Spleen (tissue), 11 donors: ENCODE measurements around the gene TMTC2. TPM values are rescaled to one million over a fixed set of nuclear protein-coding genes. Genes with fewer than 3 reads are reported as not detected.

ENCODE experiments used
- DNase-seq: peaks from one replicate; pipeline ENCODE4 v3.0.0-alpha.2; 2020
- H3K27ac ChIP-seq, 8 donors: fragments of 200-600 bp; sonication (generic) in 7 of 8; 1 replicate in 4 of 8; 2 replicates in 4 of 8; pipeline versions ENCODE4 v1.5.0 to v1.8.0; 2016 to 2021; ENCODE audit warnings: inconsistent platforms in 4 of 8, mild to moderate bottlenecking in 4 of 8, moderate library complexity in 1 of 8
- H3K27me3 ChIP-seq, 7 donors: fragments of 200-600 bp; sonication (generic) in 6 of 7; replicated peaks in 1 of 7; 1 replicate in 4 of 7; 2 replicates in 3 of 7; pipeline versions ENCODE4 v1.5.0 to v1.8.0; 2016 to 2021; ENCODE audit warnings: inconsistent platforms in 3 of 7, mild to moderate bottlenecking in 1 of 7
- H3K36me3 ChIP-seq, 6 donors: fragments of 200-600 bp; sonication (generic) in 5 of 6; 1 replicate in 4 of 6; 2 replicates in 2 of 6; pipeline versions ENCODE4 v1.5.0 to v1.8.0; 2016 to 2021; ENCODE audit warnings: inconsistent platforms in 2 of 6
- H3K4me1 ChIP-seq, 6 donors: fragments of 200-600 bp; sonication (generic) in 5 of 6; 1 replicate in 3 of 6; 2 replicates in 3 of 6; pipeline versions ENCODE4 v1.5.0 to v1.8.0; 2016 to 2021; ENCODE audit warnings: inconsistent platforms in 3 of 6
- H3K4me3 ChIP-seq, 8 donors: fragments of 200-600 bp; sonication (generic) in 7 of 8; 1 replicate in 4 of 8; 2 replicates in 4 of 8; pipeline versions ENCODE4 v1.5.0 to v1.8.0; 2016 to 2021; ENCODE audit warnings: inconsistent platforms in 4 of 8, mild to moderate bottlenecking in 4 of 8, moderate library complexity in 2 of 8
- H3K9me3 ChIP-seq, 8 donors: fragments of 200-600 bp; sonication (generic) in 7 of 8; 1 replicate in 4 of 8; 2 replicates in 4 of 8; pipeline versions ENCODE4 v1.5.0 to v1.8.0; 2016 to 2021; ENCODE audit warnings: inconsistent platforms in 4 of 8
- POLR2A ChIP-seq, 3 donors: fragments of 450-650 bp; IDR thresholded peaks; one replicate each; pipeline ENCODE4 v1.5.1; 2017; ENCODE audit warnings: antibody characterized with exemption in 3 of 3, mild to moderate bottlenecking in 1 of 3
- POLR2AphosphoS5 ChIP-seq, 3 donors: sonication (generic); formaldehyde crosslinking; IDR thresholded peaks; one replicate each; pipeline ENCODE4 v1.5.1; 2017; ENCODE audit warnings: antibody characterized with exemption in 3 of 3
- WGBS, 5 donors: extraction: QIAGEN DNeasy Blood & Tissue Kit in 3 of 5; methylation state at CpG; one replicate each; pipeline versions ENCODE4 v1.1.5 to v1.1.7; 2013 to 2018; 5-methylcytosine and 5-hydroxymethylcytosine counted together
- intact Hi-C: fragments of 100-400 bp; cut with DNase I; formaldehyde crosslinking; loops from one replicate; pipeline ENCODE4 v1.15.0; 2023; ENCODE audit warnings: low total_unique reads
- polyA plus RNA-seq, 3 donors: library from polyadenylated mRNA; stranded (reverse); fragments of 200-250 nt; gene quantifications; one replicate each; pipeline ENCODE4 v1.2.1, GENCODE V29; 2013
- total RNA-seq, 7 donors: library from RNA; depleted of rRNA in 3 of 7; stranded (reverse); fragments of >200 nt in 3 of 7; fragmentation: NEBNext Ultra II Directional in 4 of 7; extraction: Animal tissue kit (Norgen Biotek cat#: 25700) in 4 of 7; gene quantifications; one replicate each; pipeline versions ENCODE4 v1.1.0 to v1.2.1, GENCODE V29; 2016 to 2021
- TF ChIP-seq, protein P1 (sequence below), 11 experiments: fragments of 200-600 bp in 7 of 11; fragments of 450-650 bp in 4 of 11; sonication (generic) in 4 of 11; IDR thresholded peaks in 8 of 11; conservative IDR thresholded peaks in 3 of 11; 1 replicate in 7 of 11; 2 replicates in 4 of 11; pipeline versions ENCODE4 v1.4.0 to v1.8.0; 2016 to 2021; ENCODE audit warnings: antibody characterized with exemption in 11 of 11, inconsistent platforms in 4 of 11, mild to moderate bottlenecking in 1 of 11
- donor health status: healthy with polysubstance abuse.
- donor health status: DM: no; HTN: no; CAD: no; lungs with moderate emphysema.
- donor health status: DM: no; HTN: no; CAD: no.
- donor health status: Bipolar disorder and iron deficiency.
- donor health status: healthy.
- donor health status: DM: no; HTN: no; CAD: no.
- donor health status: DM: yes; HTN: yes; CAD: no.

The TMTC2 gene
- total and polyA plus RNA-seq, 10 donors: 0.74 to 8.5 (median 4.0) TPM

GRCh38 chr12:82904219-82904790, 217.6 kb downstream of the TMTC2 start:
- DNase-seq: no peak
- H3K27me3 ChIP-seq: no peaks in the 10 kb centered on the region
- H3K4me1 ChIP-seq: no peaks in the 10 kb centered on the region
- intact Hi-C loops: no loop called here
- H3K36me3 ChIP-seq: no peaks in the 10 kb centered on the region
- no peak overlapping the region for H3K4me3 ChIP-seq
- no peaks in the 10 kb centered on the region for H3K9me3 ChIP-seq
- no peak overlapping the region for H3K27ac ChIP-seq
- no peak for TF ChIP-seq POLR2A (IDR thresholded peaks at IDR 0.05)
- no peak for TF ChIP-seq POLR2AphosphoS5 (IDR thresholded peaks at IDR 0.05)
- TF ChIP-seq, protein P1, sequence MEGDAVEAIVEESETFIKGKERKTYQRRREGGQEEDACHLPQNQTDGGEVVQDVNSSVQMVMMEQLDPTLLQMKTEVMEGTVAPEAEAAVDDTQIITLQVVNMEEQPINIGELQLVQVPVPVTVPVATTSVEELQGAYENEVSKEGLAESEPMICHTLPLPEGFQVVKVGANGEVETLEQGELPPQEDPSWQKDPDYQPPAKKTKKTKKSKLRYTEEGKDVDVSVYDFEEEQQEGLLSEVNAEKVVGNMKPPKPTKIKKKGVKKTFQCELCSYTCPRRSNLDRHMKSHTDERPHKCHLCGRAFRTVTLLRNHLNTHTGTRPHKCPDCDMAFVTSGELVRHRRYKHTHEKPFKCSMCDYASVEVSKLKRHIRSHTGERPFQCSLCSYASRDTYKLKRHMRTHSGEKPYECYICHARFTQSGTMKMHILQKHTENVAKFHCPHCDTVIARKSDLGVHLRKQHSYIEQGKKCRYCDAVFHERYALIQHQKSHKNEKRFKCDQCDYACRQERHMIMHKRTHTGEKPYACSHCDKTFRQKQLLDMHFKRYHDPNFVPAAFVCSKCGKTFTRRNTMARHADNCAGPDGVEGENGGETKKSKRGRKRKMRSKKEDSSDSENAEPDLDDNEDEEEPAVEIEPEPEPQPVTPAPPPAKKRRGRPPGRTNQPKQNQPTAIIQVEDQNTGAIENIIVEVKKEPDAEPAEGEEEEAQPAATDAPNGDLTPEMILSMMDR (IDR thresholded peaks at IDR 0.05 in 8 of 11, conservative IDR thresholded peaks at IDR 0.05 in 3 of 11): no peak
- WGBS, 5 donors: 77 to 93% (median 88%) methylated on average over 5 of the region's 5 CpGs

DNA sequence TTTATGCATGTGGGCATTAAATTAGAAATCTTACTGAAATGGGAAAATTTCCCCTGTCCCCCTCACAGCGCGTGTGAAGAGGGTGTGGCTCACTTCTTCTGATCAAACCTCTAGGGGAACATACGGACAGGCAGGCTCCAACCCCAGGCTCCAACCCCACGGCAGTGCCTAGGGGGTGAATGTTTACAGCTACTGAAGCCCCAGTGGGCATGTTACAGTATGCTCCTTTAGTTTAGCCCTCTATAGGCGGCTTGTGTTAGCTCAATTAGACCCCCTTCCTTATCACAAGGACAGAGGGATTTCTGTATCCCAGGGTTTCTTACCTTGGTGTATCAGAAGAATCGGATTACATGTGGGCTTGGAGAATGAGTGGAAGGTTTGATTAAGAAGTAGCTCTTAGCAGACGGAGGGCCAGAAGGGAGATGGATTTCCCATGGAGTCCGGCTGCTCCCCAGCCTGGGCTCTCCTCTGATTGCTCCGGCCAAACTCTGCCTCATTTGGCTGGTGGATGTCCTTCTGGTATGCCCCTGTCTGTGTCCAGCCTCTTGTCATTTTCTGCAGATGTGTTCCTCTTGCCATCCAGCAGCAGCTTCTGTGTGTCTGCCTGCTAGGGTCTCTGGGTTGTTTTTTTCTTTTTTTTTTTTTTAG, 223.7 kb downstream of the TMTC2 start:
- WGBS, 5 donors: 86 to 90% (median 89%) methylated on average over 9 of the region's 9 CpGs
- H3K9me3 ChIP-seq: no peaks in the 10 kb centered on the region
- DNase-seq: no peak
- H3K27ac ChIP-seq: no peak overlapping the region
- no peaks in the 10 kb centered on the region for H3K27me3 ChIP-seq
- no peaks in the 10 kb centered on the region for H3K36me3 ChIP-seq
- H3K4me1 ChIP-seq: no peaks in the 10 kb centered on the region
- no peak overlapping the region for H3K4me3 ChIP-seq
- intact Hi-C loops: no loop called here
- TF ChIP-seq POLR2AphosphoS5 (IDR thresholded peaks at IDR 0.05) (no peak), POLR2A (IDR thresholded peaks at IDR 0.05) (no peak)
- TF ChIP-seq, protein P1 (IDR thresholded peaks at IDR 0.05 in 8 of 11, conservative IDR thresholded peaks at IDR 0.05 in 3 of 11): no peak

DNA sequence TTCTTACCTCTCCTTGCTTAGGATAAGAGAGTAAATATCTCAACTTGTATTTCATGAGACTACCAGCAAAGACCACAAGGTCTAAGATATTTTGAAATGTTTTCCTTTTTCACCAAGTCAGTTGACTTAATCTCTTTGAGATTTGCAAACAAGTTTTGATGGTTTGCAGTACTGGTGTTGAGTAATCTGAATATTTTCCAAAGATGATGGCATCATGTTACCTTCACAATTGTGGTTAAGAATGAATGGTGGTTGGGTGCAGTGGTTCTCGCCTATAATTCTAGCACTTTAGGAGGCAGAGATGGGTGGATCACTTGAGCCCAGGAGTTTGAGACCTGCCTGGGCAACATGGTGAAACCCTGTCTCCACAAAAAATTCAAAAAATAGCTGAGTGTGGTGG, 225.7 kb downstream of the TMTC2 start:
- Histone ChIP-seq H3K4me3 (no peak overlapping the region), H3K27me3 (no peaks in the 10 kb centered on the region), H3K36me3 (no peaks in the 10 kb centered on the region), H3K9me3 (no peaks in the 10 kb centered on the region), H3K4me1 (no peaks in the 10 kb centered on the region), H3K27ac (no peak overlapping the region)
- no peak for TF ChIP-seq POLR2AphosphoS5 (IDR thresholded peaks at IDR 0.05)
- TF ChIP-seq, protein P1 (IDR thresholded peaks at IDR 0.05 in 8 of 11, conservative IDR thresholded peaks at IDR 0.05 in 3 of 11): no peak
- no peak for TF ChIP-seq POLR2A (IDR thresholded peaks at IDR 0.05)
- no peak for DNase-seq
- intact Hi-C loops: no loop called here
- WGBS, 5 donors: 45 to 95% (median 88%) methylated on average over 1 of the region's 1 CpG

DNA sequence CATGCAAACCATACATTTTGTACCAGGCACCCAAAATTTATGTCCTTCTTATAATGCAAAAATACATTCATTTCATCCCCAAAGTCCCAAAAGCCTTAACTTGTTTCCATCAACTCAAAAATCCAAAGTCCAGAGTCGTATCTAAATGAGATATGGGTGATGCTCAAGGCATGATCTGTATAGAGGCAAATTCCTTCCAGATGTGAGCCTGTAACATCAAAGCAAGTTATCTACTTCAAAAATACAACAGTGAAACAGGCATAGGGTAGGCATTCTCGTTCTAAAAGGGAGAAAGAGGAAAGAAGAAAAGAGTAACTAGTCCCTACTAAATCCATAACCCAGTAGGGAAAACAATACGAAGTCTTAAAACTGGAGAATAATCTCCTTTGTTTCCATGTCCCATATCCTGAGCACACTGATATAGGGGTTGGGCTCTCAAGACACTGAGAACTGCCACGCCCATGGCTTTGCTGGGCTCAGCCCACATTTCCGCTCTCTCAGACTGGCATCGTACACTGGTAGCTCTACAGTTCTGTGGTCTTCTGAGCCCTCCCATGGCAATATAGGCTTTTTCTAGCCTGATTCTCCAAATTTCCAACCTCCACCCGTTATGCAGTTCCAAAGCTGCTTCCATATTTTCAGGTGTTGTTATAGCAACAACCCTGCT, 232.8 kb downstream of the TMTC2 start:
- Histone ChIP-seq H3K4me3 (no peak overlapping the region), H3K27me3 (no peaks in the 10 kb centered on the region), H3K9me3 (no peaks in the 10 kb centered on the region), H3K27ac (no peak overlapping the region), H3K36me3 (no peaks in the 10 kb centered on the region), H3K4me1 (no peaks in the 10 kb centered on the region)
- TF ChIP-seq POLR2AphosphoS5 (IDR thresholded peaks at IDR 0.05): no peak
- TF ChIP-seq, protein P1 (IDR thresholded peaks at IDR 0.05 in 8 of 11, conservative IDR thresholded peaks at IDR 0.05 in 3 of 11): no peak
- TF ChIP-seq POLR2A (IDR thresholded peaks at IDR 0.05): no peak
- intact Hi-C loops: no loop called here
- no peak for DNase-seq
- WGBS, 5 donors: 86 to 91% (median 89%) methylated on average over 7 of the region's 7 CpGs
